HCT116 (cell line): Measurements from ENCODE around the gene NAGA. TPM values are rescaled to one million over a fixed set of nuclear protein-coding genes. Genes with fewer than 3 reads are reported as not detected.
"Not testable (repeated sequence)": the region's sequence is repeated elsewhere in the genome, so short reads cannot be mapped to it uniquely, and the experiment has no call there.

Experiments
- ATAC-seq: fragments of 200-7000 bp; cut with Tn5 transposase; 2 replicates; pipeline ENCODE4 v1.9.1; 2020; ENCODE audit warnings: mild to moderate bottlenecking, moderate library complexity
- BruUV-seq: library from RNA; stranded (reverse); fragments of 400-500 nt; replicated peaks from 2 replicates; lab custom pipeline; 2021; lab: Mats Ljungman, UMichigan
- CTCF ChIA-PET: fragments of 300-600 bp; sonication (Branson Sonifier 250); formaldehyde crosslinking; loops from one replicate; lab custom pipeline; 2021; ENCODE audit warnings: antibody characterized with exemption; lab: Charles Lee
- POLR2A ChIA-PET: fragments of 300-600, 350-600 bp; sonication (Branson Sonifier 250); formaldehyde crosslinking; loops from one replicate; lab custom pipeline; 2021; ENCODE audit warnings: antibody characterized with exemption; lab: Charles Lee
- RAD21 ChIA-PET, 2 experiments: fragments of 300-600 bp; sonication (Branson Sonifier 250); formaldehyde crosslinking; loops; one replicate each; lab custom pipeline; 2023; ENCODE audit warnings: low total read pairs in 2 of 2; ENCODE audit not compliant: uncharacterized antibody in 2 of 2, unreplicated experiment in 2 of 2, low non-redundant PET in 1 of 2; lab: Charles Lee
- DNase-seq: peaks from one replicate; pipeline ENCODE4 v3.0.0-alpha.2; 2010; ENCODE audit warnings: low read depth, low spot score
- H2AFZ ChIP-seq: fragments of 200-600 bp; shearing (Covaris generic), sonication (generic); 2 replicates; pipeline ENCODE4 v1.6.1; 2017; ENCODE audit warnings: low read depth, mixed run types, mixed read lengths, antibody characterized with exemption, low read length; ENCODE audit not compliant: poor library complexity, severe bottlenecking
- H3K27ac ChIP-seq: 2 replicates; pipeline ENCODE4 v1.5.1; 2012; ENCODE audit warnings: low read depth, low read length
- H3K27me3 ChIP-seq: fragments of 200-600 bp; sonication (generic); 2 replicates; pipeline ENCODE4 v1.6.1; 2016; ENCODE audit warnings: mixed run types, low read length, mixed read lengths; ENCODE audit not compliant: insufficient read depth
- H3K36me3 ChIP-seq, 2 experiments: fragments of 200-500 bp in 1 of 2; fragments of 200-600 bp in 1 of 2; sonication (Bioruptor generic) in 1 of 2; sonication (generic) in 1 of 2; 2 replicates each; pipeline versions ENCODE4 v1.5.1 to v1.6.1; 2014 to 2016; ENCODE audit warnings: low read length in 2 of 2, inconsistent platforms in 1 of 2, mixed read lengths in 1 of 2, mixed run types in 1 of 2; ENCODE audit not compliant: insufficient read depth in 2 of 2, control insufficient read depth in 1 of 2
- H3K4me1 ChIP-seq, 2 experiments: fragments of 200-600 bp in 1 of 2; sonication (generic) in 1 of 2; 2 replicates each; pipeline versions ENCODE4 v1.5.1 to v1.6.1; 2012 to 2017; ENCODE audit warnings: low read length in 2 of 2, inconsistent platforms in 1 of 2, mild to moderate bottlenecking in 1 of 2, mixed read lengths in 1 of 2, mixed run types in 1 of 2, moderate library complexity in 1 of 2; ENCODE audit not compliant: insufficient read depth in 2 of 2, control insufficient read depth in 1 of 2
- H3K4me2 ChIP-seq: fragments of 200-600 bp; sonication (generic); 2 replicates; pipeline ENCODE4 v1.6.1; 2017; ENCODE audit warnings: mixed run types, low read length, mixed read lengths
- H3K4me3 ChIP-seq, 2 experiments: fragments of 200-600 bp in 1 of 2; sonication (generic) in 1 of 2; replicated peaks in 1 of 2; 2 replicates each; pipeline ENCODE4 v1.5.1; 2011 to 2016; ENCODE audit warnings: low read length in 2 of 2, control low read depth in 1 of 2, low read depth in 1 of 2, mild to moderate bottlenecking in 1 of 2, mixed read lengths in 1 of 2, mixed run types in 1 of 2
- H3K79me2 ChIP-seq: fragments of 200-600 bp; sonication (generic); 2 replicates; pipeline ENCODE4 v1.6.1; 2017; ENCODE audit warnings: mild to moderate bottlenecking, mixed run types, low read length, moderate library complexity, mixed read lengths; ENCODE audit not compliant: insufficient read depth
- H3K9ac ChIP-seq: fragments of 200-600 bp; sonication (generic); 2 replicates; pipeline ENCODE4 v1.6.1; 2016; ENCODE audit warnings: low read length, mixed read lengths
- H3K9me2 ChIP-seq: fragments of 200-600 bp; sonication (generic), shearing (Covaris generic); 2 replicates; pipeline ENCODE4 v1.6.1; 2017; ENCODE audit warnings: mixed run types, mild to moderate bottlenecking, moderate library complexity; ENCODE audit not compliant: insufficient read depth
- H3K9me3 ChIP-seq, 2 experiments: fragments of 200-500 bp in 1 of 2; fragments of 200-600 bp in 1 of 2; sonication (Bioruptor generic) in 1 of 2; sonication (generic) in 1 of 2; 2 replicates each; pipeline ENCODE4 v1.6.1; 2014 to 2017; ENCODE audit warnings: low read length in 2 of 2, mixed read lengths in 2 of 2, inconsistent platforms in 1 of 2, low read depth in 1 of 2, mild to moderate bottlenecking in 1 of 2, mixed run types in 1 of 2, moderate library complexity in 1 of 2; ENCODE audit not compliant: control insufficient read depth in 1 of 2, insufficient read depth in 1 of 2
- H4K20me1 ChIP-seq: fragments of 200-600 bp; sonication (generic), shearing (Covaris generic); 2 replicates; pipeline ENCODE4 v1.6.1; 2017; ENCODE audit warnings: mixed run types, mild to moderate bottlenecking, moderate library complexity; ENCODE audit not compliant: insufficient read depth
- CBX3 ChIP-seq: IDR thresholded peaks from 2 replicates; pipeline ENCODE4 v1.6.1; 2012; ENCODE audit warnings: low read depth
- FOSL1 ChIP-seq: IDR thresholded peaks from 2 replicates; pipeline ENCODE4 v1.6.1; 2012; ENCODE audit warnings: low read depth
- intact Hi-C: fragments of 100-400 bp; cut with micrococcal nuclease; formaldehyde crosslinking; loops from 2 replicates; pipeline ENCODE4 v1.10.0; 2022
- total RNA-seq: library from RNA; stranded (reverse); gene quantifications from one replicate; pipeline ENCODE4 v1.2.1, GENCODE V29; 2021; ENCODE audit not compliant: unreplicated experiment

NAGA gene
- total RNA-seq, 1 experiment from 2014 or later = 21.2 TPM

DNA sequence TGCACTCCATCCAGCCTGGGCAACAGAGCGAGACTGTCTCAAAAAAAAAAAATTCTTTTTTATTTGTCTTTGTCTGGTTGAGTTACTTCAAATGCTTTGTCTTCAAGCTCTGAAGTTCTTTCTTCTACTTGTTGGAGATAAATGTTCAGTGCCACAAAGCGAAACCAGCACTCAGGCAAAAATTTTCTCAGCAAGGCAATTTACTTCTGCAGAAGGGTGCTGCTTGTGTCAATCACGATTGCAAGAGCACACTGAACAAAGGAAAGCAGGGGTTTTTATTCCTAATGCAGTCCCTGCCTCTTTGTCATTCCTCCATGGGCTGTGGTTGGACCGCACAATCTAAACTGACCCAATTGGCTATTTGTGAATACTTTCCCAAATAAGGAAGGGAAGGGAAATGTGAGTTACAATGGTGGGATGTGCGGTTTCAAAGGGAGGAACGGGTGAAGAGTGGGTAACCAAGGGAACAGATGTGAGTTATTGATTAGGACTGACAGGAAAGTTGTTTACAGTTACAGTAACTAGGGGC lies 33.8 kb upstream of the NAGA start:
- H3K9me3 ChIP-seq = peaks cover 12 to 20% of the 10 kb centered on the region in 2 experiments; a peak in 2 of 4 replicates
- POLR2A ChIA-PET, intact Hi-C loops, H3K79me2 ChIP-seq, H2AFZ ChIP-seq, H3K27ac ChIP-seq, CTCF ChIA-PET, H3K9ac ChIP-seq, H3K36me3 ChIP-seq, H3K4me1 ChIP-seq, RAD21 ChIA-PET, H3K4me2 ChIP-seq, ATAC-seq, BruUV-seq, H3K27me3 ChIP-seq, H4K20me1 ChIP-seq, H3K9me2 ChIP-seq, DNase-seq, H3K4me3 ChIP-seq: not testable (repeated sequence)
- TF ChIP-seq CBX3 = peak; percentile 62; the same call in 1 of the 2 replicates

GRCh38 chr22:42101199-42101598 lies 30.6 kb upstream of the NAGA start:
- no peaks in the 10 kb centered on the region for H3K36me3 ChIP-seq
- POLR2A ChIA-PET = no interaction called here
- no peak overlapping the region for H3K9ac ChIP-seq
- no TSS peak for BruUV-seq
- H3K9me2 ChIP-seq = no peaks in the 10 kb centered on the region
- no peak overlapping the region for H2AFZ ChIP-seq
- no peak overlapping the region for H3K4me3 ChIP-seq
- no peak for DNase-seq
- H3K79me2 ChIP-seq = no peaks in the 10 kb centered on the region
- H3K27me3 ChIP-seq = no peaks in the 10 kb centered on the region
- H3K27ac ChIP-seq = no peak overlapping the region
- intact Hi-C loops = no loop called here
- H4K20me1 ChIP-seq = no peaks in the 10 kb centered on the region
- H3K4me2 ChIP-seq = no peak overlapping the region
- CTCF ChIA-PET = no interaction called here
- RAD21 ChIA-PET = no interaction called here
- TF ChIP-seq FOSL1 = no peak
- H3K4me1 ChIP-seq = no peaks in the 10 kb centered on the region
- H3K9me3 ChIP-seq = peaks cover 12 to 20% of the 10 kb centered on the region in 2 experiments; a peak in 2 of 4 replicates
- no peak for ATAC-seq
